ENCODE results near the gene UBE2E2.
"Not testable (repeated sequence)": the region's sequence is repeated elsewhere in the genome, so short reads cannot be mapped to it uniquely, and the experiment has no call there.

UBE2E2 gene

GRCh38 chr3:23331141-23331935, 128.2 kb downstream of the UBE2E2 start:
- no peak for DNase-seq

GRCh38 chr3:23333633-23334032, 130.5 kb downstream of the UBE2E2 start:
- no peak for DNase-seq

DNA sequence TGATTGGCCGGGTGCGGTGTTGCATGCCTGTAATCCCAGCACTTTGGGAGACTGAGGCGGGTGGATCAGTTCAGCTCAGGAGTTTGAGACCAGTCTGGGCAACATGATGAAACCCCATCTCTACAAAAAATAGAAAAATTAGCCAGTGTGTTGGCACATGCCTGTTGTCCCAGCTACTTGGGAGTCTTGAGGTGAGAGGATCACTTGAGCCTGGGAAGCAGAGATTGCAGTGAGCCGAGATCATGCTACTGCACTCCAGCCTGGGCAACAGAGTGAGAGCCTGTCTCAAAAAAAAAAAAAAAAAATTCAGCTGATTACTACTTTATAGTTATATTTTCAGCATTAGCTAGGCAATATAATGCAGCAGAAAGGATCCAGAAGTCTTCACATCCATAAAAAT, 133.7 kb downstream of the UBE2E2 start:
- DNase-seq = not testable (repeated sequence)

- DNase-seq = no peak
Observed at GRCh38 chr3:23341147-23341838, 138.2 kb downstream of the UBE2E2 start.

- DNase-seq = no peak
Observed at GRCh38 chr3:23342343-23342742, 139.2 kb downstream of the UBE2E2 start.

DNA sequence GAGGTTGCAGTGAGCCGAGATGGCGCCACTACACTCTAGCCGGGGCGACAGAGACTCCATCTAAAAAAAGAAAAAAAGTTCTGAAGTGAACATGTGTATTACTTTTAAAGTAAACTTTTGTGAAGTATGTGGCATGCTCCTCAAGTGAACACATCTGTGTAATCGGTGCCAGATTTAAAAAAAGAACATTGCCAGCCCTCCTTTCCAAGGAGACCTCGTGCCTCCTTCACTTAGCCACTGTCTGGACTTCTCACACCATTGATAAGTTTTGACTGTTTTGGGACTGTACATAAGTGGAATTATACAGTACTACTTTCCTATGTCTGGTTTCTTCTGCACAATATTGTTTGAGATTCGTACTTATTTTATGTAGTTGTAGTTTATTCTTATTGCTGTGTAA, 140.4 kb downstream of the UBE2E2 start:
- no peak for DNase-seq

GRCh38 chr3:23344886-23345285, 141.8 kb downstream of the UBE2E2 start:
- no peak for DNase-seq

DNA sequence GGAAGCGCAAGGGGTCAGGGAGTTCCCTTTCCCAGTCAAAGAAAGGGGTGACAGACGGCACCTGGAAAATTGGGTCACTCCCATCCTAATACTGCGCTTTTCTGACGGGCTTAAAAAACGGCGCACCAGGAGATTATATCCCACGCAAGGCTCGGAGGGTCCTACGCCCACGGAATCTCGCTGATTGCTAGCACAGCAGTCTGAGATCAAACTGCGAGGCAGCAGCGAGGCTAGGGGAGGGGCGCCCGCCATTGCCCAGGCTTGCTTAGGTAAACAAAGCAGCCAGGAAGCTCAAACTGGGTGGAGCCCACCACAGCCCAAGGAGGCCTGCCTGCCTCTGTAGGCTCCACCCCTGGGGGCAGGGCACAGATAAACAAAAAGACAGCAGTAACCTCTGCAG, 146.3 kb downstream of the UBE2E2 start:
- not testable (repeated sequence) for DNase-seq

- no peak for DNase-seq
Observed at GRCh38 chr3:23356169-23356568, 153.0 kb downstream of the UBE2E2 start.

DNA sequence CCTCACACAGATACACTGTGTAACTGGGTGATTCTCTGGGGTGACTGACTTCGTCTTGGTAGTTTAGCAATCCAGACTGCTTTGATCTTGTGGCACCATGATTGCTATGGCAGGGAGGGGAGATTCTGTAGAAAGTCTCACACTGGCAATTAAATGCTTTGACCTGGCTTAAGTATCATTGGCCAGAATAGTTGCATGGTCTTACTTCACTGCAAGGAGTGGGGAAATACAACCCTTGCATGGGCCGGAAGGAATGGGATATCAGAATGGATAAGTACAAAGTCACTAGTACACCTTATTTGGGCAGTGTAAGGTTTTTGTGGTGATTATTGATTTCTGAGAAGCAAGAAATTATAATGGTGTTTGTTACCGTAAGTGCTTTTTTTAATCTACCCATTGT, 153.8 kb downstream of the UBE2E2 start:
- DNase-seq = no peak

DNA sequence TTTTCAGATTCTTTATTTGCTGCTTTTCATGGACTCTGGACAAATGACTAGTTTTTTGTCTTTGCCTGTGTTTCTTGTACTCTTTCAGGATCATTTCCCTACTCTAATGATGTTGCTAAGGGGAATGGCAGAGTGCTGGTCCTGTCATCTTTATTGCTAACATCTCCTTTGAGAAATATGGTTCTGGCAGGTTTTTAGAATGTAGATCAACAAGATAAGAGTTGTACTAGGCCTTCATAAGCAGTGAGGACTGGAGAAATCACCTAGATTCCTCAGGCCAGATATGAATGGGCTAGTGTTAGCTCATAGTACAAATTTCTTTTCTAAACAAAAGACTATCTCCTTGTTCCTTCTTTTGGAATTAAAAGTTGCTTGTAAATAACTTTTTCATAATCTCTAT, 156.0 kb downstream of the UBE2E2 start:
- no peak for DNase-seq

- DNase-seq = no peak
Observed at GRCh38 chr3:23365066-23365465, 161.9 kb downstream of the UBE2E2 start.

DNA sequence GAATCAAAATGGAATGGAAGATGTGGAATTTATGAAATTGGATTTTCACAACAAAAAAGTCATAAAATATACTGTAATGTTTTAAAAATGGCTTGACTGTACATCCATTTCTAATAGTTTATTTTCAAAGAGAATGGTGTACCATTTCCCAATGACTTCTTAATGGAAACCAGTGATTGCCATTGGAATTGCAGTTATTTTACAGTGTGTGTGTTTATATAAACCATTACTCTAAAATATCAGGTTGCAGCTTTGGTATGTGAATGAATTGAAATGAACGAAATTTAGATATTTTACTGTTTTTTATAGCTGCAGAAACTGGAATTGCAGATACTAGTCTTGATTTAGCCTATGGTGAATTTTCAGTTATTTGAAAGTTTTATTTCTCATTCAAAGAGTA, 165.6 kb downstream of the UBE2E2 start:
- DNase-seq = no peak

DNA sequence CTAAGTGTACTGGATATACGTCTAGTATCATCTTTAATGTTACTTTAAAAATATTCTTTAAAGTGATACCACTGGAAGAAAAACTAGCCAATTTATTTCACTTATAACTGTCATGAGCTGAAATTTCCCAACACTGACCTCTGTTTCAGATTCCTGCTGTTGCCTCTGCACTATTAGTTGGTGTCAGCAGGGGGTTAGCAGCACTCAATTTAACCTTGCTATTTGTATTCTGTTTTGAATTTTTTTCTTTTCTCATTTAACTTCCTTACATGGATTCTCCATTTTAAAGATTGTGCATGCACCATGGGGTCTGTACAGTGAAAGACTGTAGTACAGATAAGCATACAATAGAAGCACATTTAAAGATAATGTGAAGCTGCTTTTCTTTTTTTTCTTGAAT, 169.2 kb downstream of the UBE2E2 start:
- DNase-seq = no peak

DNA sequence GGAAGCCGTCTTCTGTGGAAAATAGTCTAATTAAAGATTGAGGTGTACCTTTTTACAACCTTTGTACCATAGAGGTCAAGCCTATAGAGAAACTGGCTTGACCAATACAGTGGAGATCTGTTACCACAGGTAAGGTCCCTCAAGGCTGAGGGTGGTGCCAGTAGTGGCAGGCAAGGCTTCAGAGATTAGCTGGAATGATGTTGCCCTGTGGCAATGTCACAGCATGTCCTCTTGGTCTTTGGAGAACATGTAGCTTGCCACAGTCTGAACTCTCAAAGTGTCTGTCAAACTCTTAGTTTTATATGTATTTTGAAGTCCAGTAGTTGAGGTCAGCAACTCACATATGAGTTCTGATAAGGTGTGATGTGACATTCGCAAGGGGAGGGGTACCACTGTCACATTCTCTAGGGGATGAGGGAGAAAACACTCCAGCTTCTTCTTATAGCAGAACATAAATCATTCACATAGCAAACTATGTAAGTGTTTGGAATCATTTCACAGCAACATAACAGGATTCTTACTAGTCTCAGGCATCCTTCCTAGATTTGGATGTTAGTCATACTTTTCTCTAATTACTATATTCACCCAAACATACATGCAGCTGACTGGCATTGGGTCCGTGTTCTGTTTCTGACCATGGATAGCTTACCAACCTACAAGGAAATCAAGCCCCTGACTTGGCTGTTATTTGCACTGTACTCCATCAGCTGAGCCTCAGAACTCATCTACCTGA, 173.6 kb downstream of the UBE2E2 start:
- no peak for DNase-seq

DNA sequence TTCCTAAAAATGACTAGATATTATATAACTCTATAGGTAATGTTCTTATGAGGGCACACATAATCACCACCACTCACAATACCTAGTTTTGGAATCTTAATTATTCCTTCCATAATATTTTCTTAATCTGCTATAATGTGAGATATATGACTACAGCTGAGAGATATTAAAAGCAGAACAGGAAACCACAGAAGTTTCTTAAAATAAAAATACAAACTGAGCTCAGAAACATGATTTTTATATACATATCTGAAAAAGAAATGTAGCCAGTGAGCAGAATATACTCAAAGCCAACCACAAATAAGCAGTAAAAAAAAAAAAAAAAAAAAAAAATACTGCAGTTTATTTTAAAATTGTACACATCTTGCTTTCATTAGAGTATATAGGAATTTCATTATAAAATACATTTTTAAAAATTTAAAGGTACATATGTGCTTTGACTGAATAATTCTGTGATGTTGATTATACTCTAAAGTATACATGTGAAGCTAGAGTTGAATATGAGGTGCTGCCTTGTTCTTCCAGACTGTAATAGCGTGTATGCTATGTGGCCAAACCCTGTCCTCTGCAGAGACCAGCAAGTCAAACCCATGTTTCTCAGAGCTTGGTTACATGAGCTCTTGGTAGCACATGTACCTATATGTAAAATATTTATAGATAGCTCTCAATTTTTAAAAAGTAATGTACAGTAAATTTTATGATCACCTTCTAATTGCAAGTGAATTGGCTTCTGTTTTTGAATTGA, 175.0 kb downstream of the UBE2E2 start:
- DNase-seq = no peak

GRCh38 chr3:23383875-23384274, 180.7 kb downstream of the UBE2E2 start:
- no peak for DNase-seq

- no peak for DNase-seq
Observed at GRCh38 chr3:23385327-23385726, 182.2 kb downstream of the UBE2E2 start.

DNA sequence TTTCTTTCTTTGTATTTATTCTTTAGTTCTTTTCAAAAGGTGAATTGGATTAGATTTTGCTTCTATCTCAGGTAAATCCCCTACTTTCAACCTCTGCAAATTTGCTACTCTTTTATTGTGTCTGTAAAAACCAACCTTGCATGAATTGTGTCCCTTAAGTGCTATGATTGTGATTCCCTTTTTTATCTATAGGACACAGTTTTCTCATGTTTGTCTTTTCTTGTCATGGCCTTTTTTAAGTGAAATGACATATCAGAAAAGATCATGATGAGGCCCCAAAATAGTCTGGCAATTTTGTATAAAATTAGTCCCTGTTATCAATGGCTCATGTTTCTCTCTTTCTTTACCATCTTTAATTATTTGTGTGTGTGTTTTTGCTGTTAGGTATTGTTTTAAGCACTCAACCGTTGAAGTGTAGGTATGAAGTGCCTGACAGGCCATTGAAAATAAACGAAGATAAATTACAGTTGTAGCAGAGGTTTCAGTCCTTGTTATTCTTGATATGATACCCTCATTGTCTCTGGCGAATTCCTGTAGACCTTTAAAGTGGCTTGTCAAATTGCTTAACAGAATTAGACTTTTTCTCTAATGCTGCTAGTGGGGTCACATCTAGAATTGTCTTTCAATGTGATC, 184.3 kb downstream of the UBE2E2 start:
- DNase-seq = no peak

DNA sequence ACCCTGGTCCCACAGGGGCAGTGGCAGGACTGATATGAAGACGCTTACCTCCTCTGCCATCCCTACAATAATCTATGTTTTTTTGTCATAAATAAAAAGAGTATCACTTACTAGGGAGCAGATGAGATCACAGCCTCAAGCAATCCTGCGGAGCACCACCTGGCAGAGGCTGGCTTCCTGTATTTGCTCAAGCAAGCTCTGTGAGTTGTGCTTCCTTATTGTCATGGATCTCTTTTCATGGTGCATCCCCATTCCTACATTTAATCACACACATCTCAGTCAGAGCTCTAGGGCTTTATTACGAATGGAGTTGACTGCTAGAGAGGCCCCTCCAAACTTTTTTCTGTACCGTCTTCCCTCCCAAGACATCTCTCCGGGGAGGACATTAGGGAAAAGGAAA, 186.0 kb downstream of the UBE2E2 start:
- DNase-seq = no peak

DNA sequence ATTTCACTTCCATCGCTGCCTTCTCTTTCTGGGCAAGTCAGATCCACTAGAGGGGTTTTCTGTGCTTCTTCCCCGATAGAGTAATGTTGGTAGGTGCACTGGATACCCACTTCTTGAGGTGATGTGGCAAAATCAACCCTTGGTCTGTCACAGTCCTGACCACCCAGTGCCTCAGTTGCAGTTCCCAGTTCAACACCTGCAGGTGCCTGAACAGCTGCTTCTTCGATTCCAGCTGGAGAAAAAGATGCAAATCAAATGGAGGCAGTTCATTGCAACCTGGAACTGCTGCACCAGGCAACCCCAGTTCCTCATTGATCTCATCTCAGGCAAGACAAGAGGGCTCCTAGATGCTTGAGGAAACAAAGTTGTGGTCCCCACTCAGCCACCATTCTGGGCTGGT, 186.6 kb downstream of the UBE2E2 start:
- no peak for DNase-seq

GRCh38 chr3:23390446-23390845, 187.3 kb downstream of the UBE2E2 start:
- no peak for DNase-seq

Measured in stimulated activated CD4-positive, alpha-beta T cell treated with anti-CD3 and anti-CD28 coated beads, Interleukin-4, amount 100 ng/mL, for 4 hours (primary cell).